HG03354 (cell line): ENCODE results near the gene SLC7A10.

Source experiments
- ATAC-seq: cut with Tn5 transposase; IDR thresholded peaks from one replicate; pipeline ENCODE4 v1.9.1; 2021; ENCODE audit warnings: mild to moderate bottlenecking; ENCODE audit not compliant: unreplicated experiment, poor library complexity, severe bottlenecking

SLC7A10 gene

DNA sequence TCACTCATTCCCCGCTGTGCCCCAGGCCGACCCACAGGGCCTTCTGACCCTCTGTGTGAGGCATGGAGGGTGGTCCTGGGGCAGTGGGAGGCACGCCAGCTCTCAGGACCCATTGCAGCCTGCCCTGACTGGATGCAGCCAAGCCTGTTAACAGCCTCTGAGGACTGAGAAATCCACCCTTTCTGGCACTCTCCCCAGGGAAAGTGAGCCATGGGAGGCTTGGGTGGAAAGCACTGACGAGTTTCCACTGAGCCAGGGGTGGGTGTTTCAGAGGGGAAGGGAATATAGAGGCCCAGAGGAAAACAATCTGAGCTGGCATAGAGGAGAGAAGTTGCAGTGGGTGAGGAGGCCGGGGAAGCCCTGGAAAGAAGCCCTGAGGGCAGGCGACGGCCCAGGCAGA lies 30.6 kb upstream of the SLC7A10 start:
- no peak for ATAC-seq

DNA sequence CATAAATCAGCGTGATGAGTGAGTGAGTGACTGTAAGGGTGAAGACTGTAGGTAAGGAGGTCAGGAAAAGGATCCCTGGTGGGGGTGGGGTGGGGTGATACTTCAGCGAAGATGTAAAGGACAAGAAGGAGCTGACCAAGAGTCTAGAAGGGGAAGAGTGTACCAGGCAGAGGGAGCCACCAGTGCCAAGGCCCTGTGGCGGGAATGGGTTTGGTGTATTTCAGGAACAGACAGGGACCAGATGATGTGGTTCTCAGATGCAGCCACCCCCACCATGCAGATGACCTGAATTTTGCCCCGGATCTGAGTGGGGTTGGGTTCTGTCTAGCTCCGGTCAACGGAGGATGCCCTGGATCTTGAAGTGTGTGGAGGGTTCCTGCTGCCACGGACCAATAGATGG lies 30.1 kb upstream of the SLC7A10 start:
- no peak for ATAC-seq

DNA sequence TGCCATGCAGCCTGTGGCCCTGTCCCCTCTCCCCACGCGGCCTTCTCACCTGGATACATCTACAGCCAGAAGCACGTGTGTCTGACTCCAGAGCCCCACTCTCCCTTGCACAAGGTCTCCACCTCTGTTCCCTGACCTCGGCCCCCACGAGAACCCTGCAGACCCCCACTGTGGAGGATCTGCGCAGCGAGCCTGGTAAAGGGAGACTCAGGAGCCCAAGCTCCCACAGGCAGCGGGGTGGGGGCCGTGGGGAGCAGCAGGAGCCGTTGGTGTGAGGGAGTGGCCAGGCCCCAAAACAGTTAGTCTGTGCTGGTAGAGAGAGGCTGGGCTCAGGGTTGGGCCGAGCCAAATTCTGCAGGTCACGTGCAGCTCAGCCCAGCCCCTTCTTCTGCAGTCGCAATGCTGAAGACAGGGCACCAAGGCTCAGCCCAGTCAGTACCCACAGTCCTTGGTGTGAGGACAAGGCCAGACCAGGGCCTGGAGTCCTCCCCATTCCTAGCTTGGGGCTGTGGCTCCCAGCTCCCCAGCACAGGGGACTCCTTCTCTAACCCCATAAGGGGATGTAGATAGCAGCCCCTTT lies 28.7 kb upstream of the SLC7A10 start:
- no peak for ATAC-seq

DNA sequence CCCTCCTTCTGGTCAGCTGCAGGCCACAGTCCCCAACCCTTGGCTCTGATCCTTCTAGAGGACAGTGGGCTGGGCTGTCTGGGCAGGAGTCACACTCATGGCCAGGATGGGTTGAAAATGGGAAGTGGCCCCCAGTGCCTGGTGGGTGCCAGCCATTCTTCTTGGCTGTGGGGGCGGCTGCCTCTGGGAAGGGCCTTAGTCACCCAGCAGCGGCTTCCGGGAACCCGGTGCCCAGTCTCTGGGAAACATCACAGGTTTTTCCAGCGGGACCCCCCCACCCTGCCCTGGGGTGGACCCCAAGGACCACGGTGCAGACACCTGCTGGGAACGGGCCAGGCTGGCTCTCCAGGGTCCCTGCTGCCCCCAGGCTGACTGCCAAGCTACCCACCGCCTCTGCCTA lies 27.3 kb upstream of the SLC7A10 start:
- ATAC-seq = no peak

DNA sequence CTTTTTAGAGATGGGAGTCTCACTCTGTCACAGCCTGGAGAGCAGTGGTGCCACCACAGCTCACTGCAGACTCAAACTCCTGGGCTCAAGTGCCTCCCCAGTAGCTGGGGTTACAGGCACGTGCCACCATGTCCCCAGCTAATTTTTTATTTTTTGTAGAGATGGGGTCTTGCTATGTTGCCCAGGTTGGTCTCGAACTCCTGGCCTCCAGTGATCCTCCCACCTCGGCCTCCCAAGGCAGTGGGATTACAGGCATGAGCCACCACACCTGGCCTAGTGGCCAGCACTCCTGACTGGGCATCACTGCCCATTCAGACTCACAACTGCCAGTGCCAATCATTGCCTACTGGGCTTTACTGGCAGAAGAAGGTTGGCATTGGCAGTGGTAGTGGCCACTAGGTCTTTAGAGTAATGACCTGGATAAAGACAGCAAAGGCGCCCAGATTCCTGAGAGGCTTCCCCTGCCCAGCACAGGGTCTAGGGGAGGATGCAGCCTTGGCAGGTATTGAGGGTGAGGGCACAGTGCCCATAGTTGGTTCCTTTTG lies 26.8 kb upstream of the SLC7A10 start:
- ATAC-seq = no peak

DNA sequence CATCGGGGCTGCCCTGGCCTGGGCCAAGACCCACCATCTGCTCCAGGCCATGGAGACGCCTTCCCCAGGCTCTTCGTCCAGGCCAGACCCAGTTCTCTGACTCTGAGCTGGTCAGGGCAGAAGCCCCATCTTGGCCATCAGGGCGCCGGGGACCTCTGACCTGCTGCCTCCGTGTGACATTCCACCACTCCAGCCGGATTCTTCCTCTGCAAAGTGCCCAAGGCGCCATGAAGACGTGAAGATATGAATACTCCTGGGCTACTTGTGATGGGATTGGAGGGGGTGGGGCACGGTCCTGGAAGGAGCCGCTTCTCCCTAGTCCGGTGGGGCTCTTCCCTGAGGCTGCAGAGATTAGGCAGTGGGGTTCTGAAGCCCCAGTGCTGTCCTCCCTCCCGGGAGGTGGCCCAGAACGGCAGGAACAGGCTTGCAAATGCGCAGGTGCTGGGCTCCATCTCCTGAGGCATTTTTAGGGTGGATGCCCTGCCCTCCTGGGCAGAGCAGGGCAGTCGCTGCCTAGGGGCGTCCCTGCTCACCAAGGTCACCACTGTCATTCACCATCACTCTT lies 26.0 kb upstream of the SLC7A10 start:
- ATAC-seq = no peak

DNA sequence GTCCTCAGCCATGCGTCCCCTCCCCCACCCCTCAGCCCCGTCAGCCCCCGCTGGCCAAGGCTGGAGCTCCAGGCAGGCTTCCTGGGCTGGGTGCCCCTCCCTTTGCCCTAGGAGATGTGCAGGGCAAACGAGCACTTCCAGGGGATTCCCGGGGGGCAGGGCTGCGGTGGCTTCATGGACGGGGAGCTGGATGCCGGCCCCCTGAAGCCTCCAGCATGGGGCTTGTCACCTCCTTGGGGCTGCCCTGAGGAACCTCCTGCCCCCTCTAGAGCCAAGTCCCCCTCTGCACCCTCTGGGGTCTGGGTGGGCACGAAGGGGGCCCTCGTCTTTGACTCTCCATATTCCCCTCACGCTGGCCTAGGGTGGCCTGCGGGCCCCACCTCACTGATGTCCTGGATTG lies 25.4 kb upstream of the SLC7A10 start:
- ATAC-seq = no peak

DNA sequence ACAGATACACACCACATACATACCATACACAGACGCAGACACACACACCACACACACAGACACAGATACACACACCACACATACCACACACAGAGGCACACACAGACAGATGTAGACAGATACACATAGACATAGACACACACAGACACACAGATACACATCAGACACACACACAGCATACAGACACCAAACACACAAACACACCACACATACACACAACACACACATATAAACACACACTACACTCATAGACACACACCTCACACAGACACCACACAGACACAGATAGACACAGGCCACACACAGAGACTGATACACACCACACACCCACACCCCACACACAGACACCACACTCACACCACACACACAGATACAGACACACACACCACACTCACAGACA lies 24.9 kb upstream of the SLC7A10 start:
- no peak for ATAC-seq

DNA sequence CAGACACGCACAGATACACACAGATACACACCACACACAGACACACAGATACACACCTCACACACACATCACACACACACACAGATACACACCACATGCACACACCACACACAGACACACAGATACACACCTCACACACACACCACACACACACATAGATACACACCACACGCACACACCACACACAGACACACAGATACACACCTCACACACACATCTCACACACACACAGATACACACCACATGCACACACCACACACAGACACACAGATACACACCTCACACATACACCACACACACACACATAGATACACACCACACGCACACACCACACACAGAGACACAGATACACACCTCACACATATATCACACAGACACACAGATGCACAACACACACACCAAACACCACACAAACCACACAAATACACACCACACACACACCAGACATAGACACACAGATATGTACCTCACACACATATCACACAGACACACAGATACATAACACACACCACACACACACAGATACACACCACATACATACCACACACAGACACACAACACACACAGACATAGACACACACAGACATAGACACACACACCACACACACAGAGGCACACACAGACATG lies 24.2 kb upstream of the SLC7A10 start:
- ATAC-seq = no peak

DNA sequence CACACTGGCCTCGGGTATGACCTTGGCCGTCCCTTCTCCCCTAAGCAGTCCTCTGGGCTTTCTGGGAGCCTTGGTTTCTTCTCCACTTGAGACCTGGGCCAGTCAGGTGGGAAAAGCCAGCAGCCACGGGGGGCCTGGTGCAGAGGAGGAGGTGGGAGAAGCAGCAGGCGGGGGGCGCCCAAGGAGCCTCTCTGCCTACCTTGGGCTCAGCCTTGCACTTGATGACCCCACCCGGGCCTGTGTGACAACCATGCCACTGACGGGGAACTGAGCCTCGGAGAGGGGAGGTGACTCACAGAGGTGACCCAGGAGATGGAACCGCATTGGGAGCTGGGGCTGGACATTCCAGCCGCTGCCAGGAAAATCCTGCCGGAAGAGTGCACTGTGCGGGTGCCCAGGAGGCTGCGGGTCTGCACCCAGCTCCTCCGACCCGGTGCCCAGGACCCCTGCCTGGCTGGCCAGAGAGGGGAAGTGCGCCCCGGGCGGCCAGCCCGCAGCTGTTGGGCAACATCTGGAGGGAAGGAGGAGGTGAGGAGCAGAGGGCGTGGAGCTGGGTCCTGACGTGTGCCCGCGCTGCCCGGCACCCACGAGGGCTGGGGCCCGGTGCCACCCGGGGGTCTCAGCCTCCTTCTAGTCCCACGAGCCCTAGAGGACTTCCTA lies 23.4 kb upstream of the SLC7A10 start:
- no peak for ATAC-seq

DNA sequence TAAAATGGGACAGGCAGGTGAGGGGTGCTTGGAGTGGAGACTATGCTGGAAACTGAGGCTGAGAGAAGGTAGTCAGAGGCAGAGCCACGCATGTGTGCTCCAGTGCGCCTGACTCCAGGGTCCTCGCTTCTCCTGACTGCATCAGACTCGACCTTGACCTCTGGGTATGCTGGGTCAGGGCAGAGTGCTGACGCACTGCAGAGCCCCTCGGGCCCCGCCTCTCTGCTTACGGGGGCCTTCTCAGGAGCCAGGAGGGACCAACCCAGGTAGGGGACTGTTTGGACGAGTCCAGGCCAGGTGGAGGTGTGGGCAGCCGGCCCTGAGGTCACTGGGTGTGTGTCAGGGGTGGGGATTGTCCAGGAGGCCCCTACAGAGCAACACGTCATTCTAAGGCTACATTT lies 22.9 kb upstream of the SLC7A10 start:
- ATAC-seq = no peak

DNA sequence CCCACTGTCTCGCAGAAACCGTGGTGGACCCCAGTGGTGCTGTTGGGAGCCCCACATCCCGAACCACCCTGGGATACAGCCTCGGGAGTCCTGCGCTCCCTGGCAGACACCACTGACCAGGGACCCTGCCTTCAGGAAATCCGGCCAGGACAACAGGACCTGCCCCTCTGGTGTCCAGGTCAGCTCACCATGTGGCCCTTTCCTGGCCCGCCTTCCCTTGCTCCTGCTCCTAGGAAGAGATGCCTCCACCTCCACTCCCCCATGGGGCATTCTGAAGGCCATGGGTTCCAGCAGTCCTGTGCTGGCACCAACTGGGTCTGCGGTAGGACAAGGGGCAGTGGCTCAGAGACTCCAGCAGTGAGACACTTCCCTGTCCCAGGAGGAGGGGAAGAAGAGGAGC lies 22.5 kb upstream of the SLC7A10 start:
- no peak for ATAC-seq

DNA sequence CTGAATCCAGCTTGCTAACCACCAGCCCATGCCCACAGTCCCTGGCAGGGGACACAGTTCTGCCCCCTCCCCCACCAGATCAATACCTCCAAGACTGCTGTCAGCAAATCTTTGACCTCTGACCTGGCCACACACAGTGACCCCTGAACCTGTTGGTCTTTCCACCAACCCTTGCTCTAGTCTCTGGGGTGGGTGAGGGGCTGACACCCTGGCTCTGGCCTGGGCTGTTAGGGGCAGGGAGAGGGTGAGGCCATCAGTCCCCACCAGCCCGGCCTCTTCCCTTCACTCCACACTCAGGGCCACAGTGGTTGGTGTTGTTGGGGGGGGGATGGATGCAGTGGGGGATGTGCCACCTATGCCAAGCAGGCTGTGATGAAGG lies 21.8 kb upstream of the SLC7A10 start:
- no peak for ATAC-seq

DNA sequence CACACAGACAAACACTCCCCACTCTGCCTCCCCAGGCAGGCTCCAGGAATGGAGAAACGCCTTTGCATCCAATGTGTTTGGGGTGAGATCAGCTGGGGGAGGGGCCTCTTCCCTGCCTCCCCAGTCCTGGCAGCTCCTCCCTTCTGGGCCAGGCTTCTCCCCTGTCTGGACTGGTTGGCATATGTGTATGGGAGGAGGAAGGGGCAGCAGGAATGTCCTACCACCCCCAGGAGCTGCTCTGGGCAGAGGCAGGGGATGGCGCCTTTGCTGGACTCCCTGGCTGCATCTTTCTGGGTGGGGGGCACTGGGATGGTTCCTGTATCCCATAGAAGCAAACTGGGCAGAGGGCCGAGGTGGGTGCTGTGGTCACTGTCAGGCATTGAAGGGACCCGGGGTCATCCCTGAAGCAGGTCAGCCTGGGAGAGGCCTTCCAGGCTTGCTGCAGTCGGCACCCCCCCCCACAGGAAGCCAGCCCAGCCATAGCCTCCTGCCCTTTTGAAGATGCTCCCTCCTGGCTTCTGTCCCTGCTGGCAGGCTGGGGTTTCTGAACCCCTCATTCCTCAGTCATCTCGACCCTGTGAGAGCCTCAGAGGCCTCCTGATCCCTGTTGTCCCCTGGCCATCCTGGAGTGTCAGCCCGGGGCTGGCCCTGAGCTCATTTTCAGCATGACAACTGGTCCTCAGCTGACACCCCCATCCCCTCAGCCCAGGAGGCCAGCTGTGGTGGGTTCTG lies 21.2 kb upstream of the SLC7A10 start:
- ATAC-seq = no peak

DNA sequence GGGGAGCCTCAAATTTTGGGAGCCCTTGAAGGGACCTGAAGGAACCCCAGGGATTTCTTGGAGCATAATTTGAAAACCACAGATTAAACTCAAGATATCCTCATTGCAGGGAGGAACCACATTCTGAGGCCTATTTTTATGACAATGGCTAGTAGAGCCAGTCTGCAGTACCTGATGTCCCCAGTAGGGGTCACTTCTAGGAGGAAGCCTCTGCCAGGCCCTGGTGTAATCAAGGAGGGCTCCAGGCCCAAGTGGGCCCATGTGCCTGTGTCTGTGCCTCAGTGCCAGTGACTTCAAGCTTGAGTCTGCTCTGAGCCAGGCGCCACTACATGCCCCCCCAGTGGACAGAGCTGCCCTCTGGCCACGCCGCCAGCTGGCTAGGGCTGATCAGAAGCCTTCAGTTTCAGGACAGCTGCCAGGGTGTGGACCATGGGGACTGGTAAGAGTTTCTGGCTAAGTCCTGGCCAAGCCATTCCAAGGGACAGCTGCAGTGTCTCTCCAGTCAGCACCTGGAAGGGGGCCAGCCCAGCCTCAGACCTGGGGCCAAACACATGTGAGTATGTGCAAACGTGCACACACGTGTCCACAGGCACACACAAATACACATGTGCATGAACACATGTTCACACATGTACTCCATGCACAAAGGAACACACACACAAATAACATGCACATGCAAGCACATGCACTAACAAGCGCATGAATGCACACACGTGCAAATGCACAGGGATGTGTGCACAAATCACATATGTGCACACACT lies 20.5 kb upstream of the SLC7A10 start:
- ATAC-seq = no peak

DNA sequence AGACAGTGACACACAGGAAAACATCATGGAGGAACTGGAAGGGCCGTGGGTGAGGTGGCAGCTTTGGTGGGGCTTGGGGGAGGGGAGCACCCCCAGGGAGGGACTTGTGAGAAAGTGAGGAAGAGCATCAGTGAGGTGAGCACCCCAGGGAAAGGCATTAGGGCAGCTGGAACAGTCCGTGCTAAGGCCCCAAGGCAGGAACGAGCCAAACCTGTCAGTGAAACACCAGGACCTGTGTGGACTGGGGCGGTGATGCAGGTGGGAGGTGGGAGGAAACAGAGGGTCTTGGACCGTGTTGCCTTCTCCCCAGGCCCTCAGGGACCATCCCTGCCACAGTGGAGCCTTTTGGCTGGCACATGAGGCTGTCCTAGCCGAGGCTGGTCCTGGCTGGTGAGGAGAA lies 17.3 kb upstream of the SLC7A10 start:
- no peak for ATAC-seq

DNA sequence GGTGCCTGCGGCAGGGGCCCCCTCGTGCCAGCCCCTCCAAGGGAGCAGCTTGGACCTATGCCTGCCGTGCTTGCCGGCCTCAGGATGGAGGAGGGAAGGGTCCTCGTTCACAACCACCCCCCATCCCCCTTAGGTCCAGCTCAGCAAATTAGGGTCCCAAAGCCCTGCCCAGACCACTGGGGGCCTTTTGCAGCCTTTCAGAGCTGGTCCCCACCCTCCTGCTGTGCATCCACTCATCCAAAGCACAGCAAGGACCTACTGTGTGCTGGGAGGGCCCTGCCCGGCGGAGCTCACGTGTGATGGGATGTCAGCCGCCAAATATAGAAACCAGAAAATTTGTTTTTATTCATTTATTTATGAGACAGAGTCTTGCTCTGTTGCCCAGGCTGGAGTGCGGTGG lies 16.5 kb upstream of the SLC7A10 start:
- no peak for ATAC-seq

DNA sequence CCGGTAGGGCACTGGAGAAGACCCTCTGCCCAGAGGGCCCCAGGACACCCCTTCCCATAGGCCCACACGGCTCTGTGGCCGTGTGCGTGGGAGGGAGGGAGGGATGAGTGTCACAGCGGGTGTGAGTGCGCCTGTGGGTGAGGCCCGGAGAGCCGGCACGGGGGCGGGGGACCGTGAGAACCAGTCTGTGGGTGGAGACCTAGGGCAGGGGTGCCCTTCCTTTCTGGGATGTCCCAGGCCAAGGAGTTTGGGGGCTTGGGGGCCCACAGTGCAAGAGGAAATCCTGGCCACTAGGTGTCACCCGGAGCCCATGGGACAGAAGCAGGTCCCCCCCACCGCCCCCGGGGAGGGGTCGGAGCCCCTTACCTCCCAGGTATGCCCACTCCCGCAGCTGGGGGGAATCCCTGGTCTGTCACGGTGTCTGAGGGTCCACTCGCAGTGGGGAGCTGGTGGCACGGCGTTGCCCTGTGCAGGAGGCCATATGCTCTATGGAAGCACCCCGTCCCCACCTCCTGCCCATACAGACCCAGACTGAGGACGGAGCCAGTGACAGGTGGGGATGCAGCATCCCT lies 16.0 kb upstream of the SLC7A10 start:
- ATAC-seq = no peak

DNA sequence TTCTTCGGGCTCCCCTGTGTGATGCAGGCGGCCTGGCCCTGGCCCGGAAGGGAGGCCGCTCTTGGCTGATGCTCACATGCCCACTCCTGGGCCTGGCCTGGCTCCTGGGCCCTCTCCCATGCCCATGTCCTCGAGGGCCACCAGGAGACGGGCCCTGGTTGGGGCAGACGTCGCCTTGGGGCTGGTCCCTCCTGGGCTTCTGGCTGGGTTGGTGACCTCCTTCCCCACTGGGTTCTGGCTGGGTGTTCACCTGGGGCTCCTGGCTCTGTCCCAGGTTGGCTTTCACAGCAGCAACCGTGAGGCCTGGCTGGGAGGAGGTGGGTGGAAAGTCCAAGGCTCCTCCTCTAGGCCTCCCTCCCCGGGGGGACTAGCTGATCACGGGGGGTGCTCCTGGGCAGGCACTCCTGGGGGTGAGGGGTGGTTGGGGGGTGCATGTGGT lies 15.5 kb upstream of the SLC7A10 start:
- no peak for ATAC-seq
